GM12891 (cell line): ENCODE results near the gene NELFA. TPM values are rescaled to one million over a fixed set of nuclear protein-coding genes. Genes with fewer than 3 reads are reported as not detected.

ENCODE experiments used
- DNase-seq: peaks from one replicate; pipeline ENCODE4 v3.0.0; 2011; ENCODE audit warnings: low spot score; ENCODE audit not compliant: insufficient read length
- FAIRE-seq: peaks from 2 replicates; lab custom pipeline; 2011; peaks lifted over from hg19 to GRCh38; lab: Jason Lieb, UNC
- PAX5 ChIP-seq: IDR thresholded peaks from 2 replicates; pipeline ENCODE4 v1.6.1; 2011; ENCODE audit warnings: low read length, moderate library complexity, mild to moderate bottlenecking; ENCODE audit not compliant: insufficient read depth, severe bottlenecking
- POLR2A ChIP-seq: IDR thresholded peaks from 2 replicates; pipeline ENCODE4 v1.6.1; 2011; ENCODE audit warnings: low read depth, low read length, control low read depth
- POLR2AphosphoS5 ChIP-seq: IDR thresholded peaks from 2 replicates; pipeline ENCODE4 v1.6.1; 2011; ENCODE audit warnings: low read depth, low read length, control low read depth
- POU2F2 ChIP-seq: IDR thresholded peaks from 2 replicates; pipeline ENCODE4 v1.6.1; 2011; ENCODE audit warnings: low read depth, mild to moderate bottlenecking, control low read depth, low read length, moderate library complexity
- SPI1 ChIP-seq: IDR thresholded peaks from 2 replicates; pipeline ENCODE4 v1.6.1; 2011; ENCODE audit warnings: low read depth, low read length, control low read depth
- TAF1 ChIP-seq: IDR thresholded peaks from 2 replicates; pipeline ENCODE4 v1.6.1; 2011; ENCODE audit warnings: low read depth, low read length, control low read depth
- polyA plus RNA-seq: library from polyadenylated mRNA; unstranded; fragments of >200 nt; gene quantifications from one replicate; pipeline ENCODE4 v1.2.1, GENCODE V29; 2012; ENCODE audit warnings: low read depth, missing spikeins, inconsistent platforms; ENCODE audit not compliant: missing spikeins

NELFA gene
- polyA plus RNA-seq: 18.5 TPM

DNA sequence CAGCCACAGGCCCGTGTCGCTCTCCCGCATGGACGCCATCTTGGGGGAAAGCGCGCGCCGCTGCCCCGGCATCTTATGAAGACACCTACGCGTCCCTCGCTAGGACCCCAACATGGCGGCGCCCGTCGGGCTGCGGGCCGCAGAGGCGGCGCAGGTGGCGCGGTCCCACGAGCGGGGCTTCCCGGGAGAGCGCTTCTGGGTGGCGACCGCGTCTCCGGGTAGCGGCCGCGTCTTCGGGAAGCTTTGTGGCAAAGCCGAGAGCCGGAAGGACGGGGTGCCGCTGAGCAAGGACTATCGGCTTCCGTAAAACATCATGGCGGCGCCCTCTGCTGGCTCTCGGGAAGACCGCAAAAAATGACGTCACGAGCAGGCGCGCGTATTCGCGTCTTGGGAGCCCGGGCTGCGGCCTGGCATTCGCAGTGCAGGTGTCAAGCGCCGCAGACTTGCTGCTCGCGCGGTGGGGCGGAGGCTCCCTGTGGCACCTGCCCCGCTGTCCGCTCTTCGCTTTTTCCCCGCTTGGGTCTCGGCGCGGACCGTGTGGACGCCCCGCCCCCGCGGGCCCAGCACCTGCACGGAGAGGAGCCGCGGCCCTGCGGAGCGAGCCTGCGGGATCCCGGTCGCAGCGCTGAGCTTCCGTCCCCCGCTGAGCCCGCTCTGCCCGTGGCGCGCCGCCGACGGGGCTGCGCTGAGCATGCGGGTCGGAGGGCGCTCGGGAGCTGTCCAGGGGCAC is at the start of gene NELFA:
Gene NELFA, minus strand, starts transcription at position 54 of the 730 bp plus-strand sequence. Its CDS starts 15 bp downstream, at position 39.
- DNase-seq: peak; percentile 90
- TF ChIP-seq POU2F2 (no peak), POLR2A (peak; percentile 73), SPI1 (no peak), POLR2AphosphoS5 (peak; percentile 78), PAX5 (no peak), TAF1 (peak; percentile 99)
- FAIRE-seq: peak; percentile 94

DNA sequence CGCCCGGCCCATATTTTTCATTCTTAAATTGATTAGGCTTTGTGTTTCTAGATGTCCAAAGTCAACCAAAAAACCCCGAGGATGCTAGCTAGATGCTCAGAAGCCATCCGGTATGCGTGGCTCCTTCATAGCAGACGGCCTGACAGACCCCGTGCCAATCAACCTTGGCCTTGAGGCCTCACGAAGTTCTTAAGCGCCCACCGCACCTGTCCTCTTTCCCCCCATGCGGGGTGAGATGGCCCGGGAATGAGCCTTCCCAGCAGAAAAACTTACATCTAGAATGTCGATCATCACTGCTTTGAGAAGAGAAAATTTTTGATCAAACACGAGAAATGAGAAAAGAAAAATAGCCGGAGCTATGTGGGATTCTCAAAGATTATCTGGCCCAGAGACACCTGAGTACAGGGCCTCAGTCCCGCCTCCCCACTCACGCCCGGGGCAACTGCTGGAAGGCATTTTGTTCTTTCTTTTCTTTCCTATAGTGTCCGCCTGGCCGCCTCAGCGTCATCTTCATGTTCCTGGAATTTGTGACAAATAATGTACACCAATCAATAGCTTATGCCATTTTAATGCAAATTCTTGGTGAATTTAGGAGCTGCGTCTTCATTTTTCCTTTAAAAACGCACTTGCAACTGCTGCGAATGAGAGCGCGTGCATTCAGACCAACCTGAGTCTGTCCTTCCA is 48.8 kb upstream of the NELFA start:
- FAIRE-seq (no peak), DNase-seq (no peak)
- no peak for TF ChIP-seq POU2F2
- TF ChIP-seq POLR2AphosphoS5: no peak
- TF ChIP-seq PAX5: no peak
- no peak for TF ChIP-seq SPI1
- no peak for TF ChIP-seq POLR2A
- TF ChIP-seq TAF1: no peak

DNA sequence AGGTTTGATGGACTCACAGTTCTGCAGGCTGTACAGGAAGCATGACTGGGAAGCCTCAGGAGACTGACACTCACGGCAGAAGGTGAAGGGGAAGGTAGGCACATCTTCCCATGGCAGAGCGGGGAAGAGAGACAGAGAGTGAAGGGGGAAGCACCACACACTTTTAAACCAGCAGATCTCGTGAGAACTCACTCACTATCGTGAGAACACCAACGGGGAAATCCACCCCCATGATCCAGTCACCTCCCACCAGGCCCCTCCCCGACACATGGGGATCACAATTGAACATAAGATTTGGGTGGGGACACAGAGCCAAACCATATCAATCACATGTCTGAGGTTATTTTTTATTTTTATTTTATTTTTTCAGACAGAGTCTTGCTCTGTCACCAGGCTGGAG is 45.4 kb upstream of the NELFA start:
- DNase-seq (no peak), FAIRE-seq (no peak)
- TF ChIP-seq SPI1 (no peak), TAF1 (no peak), PAX5 (no peak), POLR2AphosphoS5 (no peak), POU2F2 (no peak), POLR2A (no peak)

- TF ChIP-seq SPI1: no peak
- TF ChIP-seq POLR2AphosphoS5: no peak
- no peak for TF ChIP-seq TAF1
- TF ChIP-seq POU2F2: no peak
- DNase-seq (no peak), FAIRE-seq (no peak)
Measured at GRCh38 chr4:2051086-2051485, 42.3 kb upstream of the NELFA start.

- TF ChIP-seq PAX5 (no peak), POLR2AphosphoS5 (no peak), TAF1 (no peak), SPI1 (no peak), POU2F2 (no peak), POLR2A (no peak)
- FAIRE-seq: no peak
- DNase-seq: no peak
Measured at GRCh38 chr4:2049811-2050210, 41.0 kb upstream of the NELFA start.

- TF ChIP-seq PAX5: no peak
- FAIRE-seq: no peak
- DNase-seq: no peak
Measured at GRCh38 chr4:2049381-2049780, 40.6 kb upstream of the NELFA start.

DNA sequence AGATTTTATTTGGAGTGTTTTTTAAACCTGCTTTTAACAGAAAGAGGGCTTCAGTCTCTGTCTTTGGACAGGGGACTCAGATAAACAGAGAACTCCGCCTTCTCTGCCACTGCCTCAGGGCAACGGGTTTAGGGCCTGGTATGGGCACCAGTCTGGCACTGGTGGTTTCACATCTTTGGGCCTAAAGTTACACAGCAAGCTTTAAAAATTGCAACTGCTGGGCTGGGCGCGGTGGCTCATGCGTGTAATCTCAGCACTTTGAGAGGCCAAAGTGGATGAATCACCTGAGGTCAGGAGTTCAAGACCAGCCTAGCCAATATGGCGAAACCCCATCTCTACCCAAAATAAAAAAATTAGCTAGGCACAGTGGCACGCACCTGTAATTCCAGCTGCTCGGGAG is 40.1 kb upstream of the NELFA start:
- DNase-seq: no peak
- TF ChIP-seq PAX5 (no peak), SPI1 (no peak), POU2F2 (no peak), POLR2A (no peak), TAF1 (no peak), POLR2AphosphoS5 (no peak)
- no peak for FAIRE-seq

DNA sequence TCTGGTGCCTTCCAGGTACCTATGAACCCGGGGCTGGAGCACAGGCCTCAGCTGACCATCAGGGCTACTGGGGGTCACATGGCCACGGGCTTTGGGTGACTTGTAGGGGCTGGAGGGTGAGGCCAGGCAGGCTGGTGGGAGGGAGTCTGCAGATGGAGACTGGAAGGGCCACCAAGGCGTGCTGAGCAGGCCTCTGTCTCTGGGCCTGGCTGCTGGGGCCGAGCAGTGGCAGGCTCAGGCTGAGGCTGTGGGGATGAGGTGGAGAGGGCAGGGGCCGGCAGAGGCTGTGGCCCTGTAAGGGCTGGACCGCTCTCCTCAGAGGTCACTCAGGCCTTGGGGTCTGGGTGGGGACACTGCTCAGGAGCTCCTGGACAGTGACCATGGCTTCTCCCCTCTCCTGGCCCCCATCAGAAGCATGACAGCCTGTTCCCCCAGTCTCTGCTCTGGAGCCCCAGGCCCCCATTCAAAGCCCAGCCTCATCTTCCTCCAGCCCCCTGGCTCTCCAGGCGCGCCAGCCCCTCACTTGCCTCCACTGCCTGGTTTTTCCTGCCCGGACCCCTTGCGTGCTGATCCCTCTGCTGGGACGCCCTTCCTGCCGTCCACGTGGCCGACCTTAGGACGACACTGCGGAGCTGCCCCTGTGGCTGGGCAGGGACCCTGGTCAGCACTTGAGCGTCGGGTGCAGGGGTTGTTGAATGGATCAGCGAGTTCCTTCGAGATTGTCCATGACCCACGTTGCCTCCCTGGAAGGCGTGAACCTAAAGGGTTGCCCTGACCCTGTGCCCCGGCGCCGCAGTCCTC is 39.2 kb upstream of the NELFA start:
- FAIRE-seq (no peak), DNase-seq (no peak)
- TF ChIP-seq SPI1 (no peak), POLR2A (no peak), POU2F2 (no peak), PAX5 (no peak), TAF1 (no peak), POLR2AphosphoS5 (no peak)

- TF ChIP-seq POU2F2: no peak
- no peak for TF ChIP-seq PAX5
- no peak for TF ChIP-seq POLR2A
- no peak for TF ChIP-seq SPI1
- TF ChIP-seq POLR2AphosphoS5: no peak
- no peak for TF ChIP-seq TAF1
- FAIRE-seq (no peak), DNase-seq (no peak)
Measured at GRCh38 chr4:2047031-2047660, 38.4 kb upstream of the NELFA start.
